Stimulated activated CD4-positive, alpha-beta T cell treated with anti-CD3 and anti-CD28 coated beads, TNF-alpha, amount 100 ng/mL, for 1 hour (primary cell): Measurements from ENCODE around the gene SLC8A1.
"Not testable (repeated sequence)": the region's sequence is repeated elsewhere in the genome, so short reads cannot be mapped to it uniquely, and the experiment has no call there.

Experiments
- DNase-seq, 3 donors: peaks; one replicate each; pipeline ENCODE4 v3.0.0-alpha.2; 2020; ENCODE audit warnings: low read depth in 3 of 3, low spot score in 1 of 3

Gene SLC8A1

GRCh38 chr2:40087927-40088326, 364.0 kb downstream of the SLC8A1 start:
- no peak for DNase-seq

- no peak for DNase-seq
Measured at GRCh38 chr2:40087434-40087833, 364.5 kb downstream of the SLC8A1 start.

GRCh38 chr2:40085786-40086185, 366.1 kb downstream of the SLC8A1 start:
- DNase-seq = no peak

- DNase-seq = not testable (repeated sequence)
Measured at GRCh38 chr2:40073336-40073735, 378.6 kb downstream of the SLC8A1 start.

GRCh38 chr2:40072442-40073232, 379.3 kb downstream of the SLC8A1 start:
- DNase-seq = no peak

- no peak for DNase-seq
Measured at GRCh38 chr2:40062381-40062780, 389.5 kb downstream of the SLC8A1 start.

- DNase-seq = no peak
Measured at GRCh38 chr2:40049781-40050180, 402.1 kb downstream of the SLC8A1 start.

- DNase-seq = no peak
Measured at GRCh38 chr2:40048506-40048905, 403.4 kb downstream of the SLC8A1 start.

GRCh38 chr2:40047406-40047805, 404.5 kb downstream of the SLC8A1 start:
- DNase-seq = no peak
